H9 (cell line): ENCODE results near the gene ARHGEF16. TPM values are rescaled to one million over a fixed set of nuclear protein-coding genes. Genes with fewer than 3 reads are reported as not detected.

ENCODE experiments used
- DNase-seq: peaks from one replicate; pipeline ENCODE4 v3.0.0-alpha.2; 2017
- H2AFZ ChIP-seq: one replicate; pipeline ENCODE4 v1.6.1; 2013; ENCODE audit warnings: mild to moderate bottlenecking, low read length, control low read depth, moderate library complexity
- H2AK5ac ChIP-seq: 2 replicates; pipeline ENCODE4 v1.6.1; 2013; ENCODE audit warnings: low read length, control low read depth, mixed read lengths; ENCODE audit not compliant: insufficient read length
- H2BK120ac ChIP-seq: one replicate; pipeline ENCODE4 v1.6.1; 2013; ENCODE audit warnings: low read depth, mild to moderate bottlenecking, low read length, control low read depth, inconsistent platforms; ENCODE audit not compliant: poor library complexity, severe bottlenecking
- H2BK12ac ChIP-seq: 2 replicates; pipeline ENCODE4 v1.6.1; 2013; ENCODE audit warnings: low read length, control low read depth, mixed read lengths, low read depth; ENCODE audit not compliant: insufficient read length
- H2BK15ac ChIP-seq: 2 replicates; pipeline ENCODE4 v1.6.1; 2013; ENCODE audit warnings: low read depth, low read length, control low read depth
- H2BK20ac ChIP-seq: one replicate; pipeline ENCODE4 v1.6.1; 2013; ENCODE audit warnings: low read depth, mild to moderate bottlenecking, low read length, control low read depth, inconsistent platforms; ENCODE audit not compliant: poor library complexity, severe bottlenecking
- H2BK5ac ChIP-seq: 2 replicates; pipeline ENCODE4 v1.6.1; 2013; ENCODE audit warnings: low read length, control low read depth, mixed read lengths; ENCODE audit not compliant: insufficient read length
- H3K14ac ChIP-seq: 2 replicates; pipeline ENCODE4 v1.6.1; 2013; ENCODE audit warnings: low read length, control low read depth; ENCODE audit not compliant: insufficient read depth
- H3K18ac ChIP-seq: 2 replicates; pipeline ENCODE4 v1.6.1; 2013; ENCODE audit warnings: low read depth, mild to moderate bottlenecking, mixed read lengths, low read length, control low read depth; ENCODE audit not compliant: insufficient read length
- H3K23ac ChIP-seq: 2 replicates; pipeline ENCODE4 v1.6.1; 2013; ENCODE audit warnings: low read length, control low read depth, mixed read lengths, low read depth; ENCODE audit not compliant: insufficient read length
- H3K23me2 ChIP-seq: 2 replicates; pipeline ENCODE4 v1.6.1; 2013; ENCODE audit warnings: low read depth, mild to moderate bottlenecking, mixed read lengths, low read length, control low read depth; ENCODE audit not compliant: insufficient read length, poor library complexity, severe bottlenecking
- H3K27ac ChIP-seq: 2 replicates; pipeline ENCODE4 v1.5.1; 2013; ENCODE audit warnings: low read length, control low read depth, mixed read lengths, low read depth; ENCODE audit not compliant: insufficient read length
- H3K27me3 ChIP-seq: 2 replicates; pipeline ENCODE4 v1.6.1; 2013; ENCODE audit warnings: low read length, control low read depth, inconsistent platforms; ENCODE audit not compliant: insufficient read depth
- H3K4ac ChIP-seq: 2 replicates; pipeline ENCODE4 v1.6.1; 2013; ENCODE audit warnings: low read depth, mild to moderate bottlenecking, control low read depth, inconsistent platforms, low read length, moderate library complexity
- H3K4me1 ChIP-seq: 2 replicates; pipeline ENCODE4 v1.6.1; 2013; ENCODE audit warnings: low read length, control low read depth, inconsistent platforms; ENCODE audit not compliant: insufficient read depth
- H3K4me2 ChIP-seq: 2 replicates; pipeline ENCODE4 v1.6.1; 2013; ENCODE audit warnings: low read length, control low read depth, mixed read lengths; ENCODE audit not compliant: insufficient read length, insufficient read depth
- H3K56ac ChIP-seq: 2 replicates; pipeline ENCODE4 v1.6.1; 2013; ENCODE audit warnings: low read depth, mild to moderate bottlenecking, mixed read lengths, low read length, control low read depth; ENCODE audit not compliant: insufficient read length
- H3K79me1 ChIP-seq: 2 replicates; pipeline ENCODE4 v1.6.1; 2013; ENCODE audit warnings: low read depth, mild to moderate bottlenecking, moderate library complexity, low read length, control low read depth, inconsistent platforms; ENCODE audit not compliant: insufficient read depth, poor library complexity, severe bottlenecking
- H3K79me2 ChIP-seq: 2 replicates; pipeline ENCODE4 v1.6.1; 2013; ENCODE audit warnings: low read length, control low read depth, inconsistent platforms; ENCODE audit not compliant: insufficient read depth
- H3K9ac ChIP-seq: 2 replicates; pipeline ENCODE4 v1.6.1; 2013; ENCODE audit warnings: low read length, control low read depth, mixed read lengths; ENCODE audit not compliant: insufficient read length; ENCODE audit errors: extremely low read depth
- H3K9me3 ChIP-seq: one replicate; pipeline ENCODE4 v1.6.1; 2013; ENCODE audit warnings: low read depth, low read length, inconsistent platforms; ENCODE audit not compliant: control insufficient read depth
- H3T11ph ChIP-seq: one replicate; pipeline ENCODE4 v1.6.1; 2013; ENCODE audit warnings: mild to moderate bottlenecking, low read length, control low read depth, inconsistent platforms
- H4K20me1 ChIP-seq: one replicate; pipeline ENCODE4 v1.6.1; 2013; ENCODE audit not compliant: control insufficient read depth, insufficient read length, insufficient read depth
- H4K5ac ChIP-seq: 2 replicates; pipeline ENCODE4 v1.6.1; 2013; ENCODE audit warnings: low read depth, mild to moderate bottlenecking, mixed read lengths, low read length, control low read depth; ENCODE audit not compliant: insufficient read length
- H4K8ac ChIP-seq: replicated peaks from 2 replicates; pipeline ENCODE4 v1.6.1; 2013; ENCODE audit warnings: low read length, control low read depth, mixed read lengths, low read depth; ENCODE audit not compliant: insufficient read length
- H4K91ac ChIP-seq: 2 replicates; pipeline ENCODE4 v1.6.1; 2013; ENCODE audit warnings: low read depth, mild to moderate bottlenecking, moderate library complexity, mixed read lengths, low read length, control low read depth; ENCODE audit not compliant: insufficient read length
- H3K27ac Mint-ChIP-seq, 3 experiments: 2 replicates in 2 of 3; 3 replicates in 1 of 3; pipeline ENCODE4 v1.8.0; 2020 to 2021; ENCODE audit warnings: mixed read lengths in 3 of 3, mild to moderate bottlenecking in 1 of 3, moderate library complexity in 1 of 3
- H3K27me3 Mint-ChIP-seq: 2 replicates; pipeline ENCODE4 v1.8.0; 2021; ENCODE audit warnings: low read depth, mild to moderate bottlenecking, moderate library complexity, mixed read lengths
- H3K36me3 Mint-ChIP-seq, 3 experiments: 2 replicates in 2 of 3; 3 replicates in 1 of 3; pipeline ENCODE4 v1.8.0; 2020 to 2021; ENCODE audit warnings: low read depth in 3 of 3, mixed read lengths in 3 of 3; ENCODE audit not compliant: insufficient read depth in 1 of 3
- H3K4me1 Mint-ChIP-seq, 2 experiments: 2 replicates each; pipeline ENCODE4 v1.8.0; 2020; ENCODE audit warnings: mixed read lengths in 2 of 2
- H3K4me3 Mint-ChIP-seq, 2 experiments: 2 replicates in 1 of 2; 3 replicates in 1 of 2; pipeline ENCODE4 v1.8.0; 2020 to 2021; ENCODE audit warnings: mild to moderate bottlenecking in 2 of 2, mixed read lengths in 2 of 2, moderate library complexity in 1 of 2
- H3K9me3 Mint-ChIP-seq, 2 experiments: 2 replicates in 1 of 2; 3 replicates in 1 of 2; pipeline ENCODE4 v1.8.0; 2020; ENCODE audit warnings: mild to moderate bottlenecking in 2 of 2, mixed read lengths in 2 of 2, moderate library complexity in 1 of 2
- CTCF ChIP-seq: fragments of 200-600 bp; sonication (generic); conservative IDR thresholded peaks from 3 replicates; pipeline ENCODE4 v1.8.0; 2021; ENCODE audit warnings: antibody characterized with exemption, mild to moderate bottlenecking
- WGBS: extraction: QIAGEN DNeasy Blood & Tissue Kit; methylation state at CpG from one replicate; pipeline ENCODE4 v1.1.7; 2013; ENCODE audit warnings: missing lambda C conversion rate, low lambda C conversion rate, mixed read lengths; ENCODE audit not compliant: insufficient read length; ENCODE audit errors: extremely low coverage; 5-methylcytosine and 5-hydroxymethylcytosine counted together
- total RNA-seq: library from RNA; stranded (reverse); gene quantifications from 2 replicates; pipeline ENCODE4 v1.2.1, GENCODE V29; 2021

Gene ARHGEF16
- total RNA-seq, 1 experiment from 2014 or later: 48.5 TPM

GRCh38 chr1:3413975-3414710 lies 40.3 kb upstream of the ARHGEF16 start:
- Mint-ChIP-seq H3K9me3 (peaks cover 10 to 12% of the 10 kb centered on the region in 2 experiments), H3K36me3 (peaks cover 0 to 9% (median 2%) of the 10 kb centered on the region in 3 experiments; a peak in 4 of 7 replicates), H3K4me1 (no peaks in the 10 kb centered on the region), H3K4me3 (no peak overlapping the region), H3K27me3 (peaks cover 1% of the 10 kb centered on the region), H3K27ac (peak overlapping the region in 1 of 3 experiments; percentile 82; a peak in 1 of 7 replicates)
- no peak for DNase-seq
- Histone ChIP-seq H4K91ac (no peak overlapping the region), H2AFZ (no peak overlapping the region), H3K9me3 (peaks cover 7% of the 10 kb centered on the region), H2AK5ac (no peak overlapping the region), H3K14ac (peak overlapping the region; percentile 44; the same call in 1 of the 2 replicates), H2BK12ac (no peak overlapping the region), H3K9ac (no peak overlapping the region), H4K8ac (no peak overlapping the region), H3K4me2 (no peak overlapping the region), H2BK5ac (no peak overlapping the region), H2BK120ac (no peak overlapping the region), H4K20me1 (no peaks in the 10 kb centered on the region), H3K79me1 (no peaks in the 10 kb centered on the region), H3K18ac (no peak overlapping the region), H3K56ac (no peak overlapping the region), H3K23ac (no peak overlapping the region), H3K27me3 (no peaks in the 10 kb centered on the region), H3K79me2 (no peaks in the 10 kb centered on the region), H2BK15ac (no peak overlapping the region), H3K4me1 (no peaks in the 10 kb centered on the region), H3K27ac (no peak overlapping the region), H2BK20ac (no peak overlapping the region), H3K4ac (no peak overlapping the region), H3T11ph (no peak overlapping the region), H4K5ac (no peak overlapping the region), H3K23me2 (no peaks in the 10 kb centered on the region)
- TF ChIP-seq CTCF: peak; percentile 38; the same call in 2 of the 3 replicates
- no CpG with 5 or more reads among the region's 34 CpGs for WGBS
